NB4 (cell line): ENCODE data around the gene CCNO.

ENCODE experiments used
- DNase-seq: peaks from one replicate; pipeline ENCODE4 v3.0.0; 2010; ENCODE audit warnings: low read depth
- H3K4me3 ChIP-seq: one replicate; pipeline ENCODE4 v1.5.1; 2011; ENCODE audit warnings: mild to moderate bottlenecking, low read depth, low read length, moderate library complexity
- CTCF ChIP-seq: IDR thresholded peaks from one replicate; pipeline ENCODE4 v1.5.1; 2012; ENCODE audit warnings: low read depth, low read length
- MYC ChIP-seq: IDR thresholded peaks from 2 replicates; pipeline ENCODE4 v1.6.1; 2011; ENCODE audit warnings: low read depth, low read length
- POLR2A ChIP-seq: IDR thresholded peaks from 2 replicates; pipeline ENCODE4 v1.6.1; 2011; ENCODE audit warnings: mild to moderate bottlenecking; ENCODE audit not compliant: insufficient read length; ENCODE audit errors: extremely low read depth
- TF ChIP-seq, protein P1 (sequence below): IDR thresholded peaks from 2 replicates; pipeline ENCODE4 v1.6.1; 2011; ENCODE audit warnings: low read depth, low read length

CCNO gene

GRCh38 chr5:55250064-55250463 lies 16.7 kb upstream of the CCNO start:
- DNase-seq = no peak
- TF ChIP-seq POLR2A (no peak), MYC (no peak), CTCF (no peak)
- TF ChIP-seq, protein P1, sequence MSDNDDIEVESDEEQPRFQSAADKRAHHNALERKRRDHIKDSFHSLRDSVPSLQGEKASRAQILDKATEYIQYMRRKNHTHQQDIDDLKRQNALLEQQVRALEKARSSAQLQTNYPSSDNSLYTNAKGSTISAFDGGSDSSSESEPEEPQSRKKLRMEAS = no peak
- H3K4me3 ChIP-seq = no peak overlapping the region

- no peak for DNase-seq
- H3K4me3 ChIP-seq = no peak overlapping the region
- TF ChIP-seq MYC (no peak), CTCF (no peak), POLR2A (no peak)
- TF ChIP-seq, protein P1 = no peak
Measured at GRCh38 chr5:55241746-55242145, 8.3 kb upstream of the CCNO start.

- no peak for TF ChIP-seq POLR2A
- no peak for TF ChIP-seq MYC
- TF ChIP-seq, protein P1 = no peak
- no peak for TF ChIP-seq CTCF
- DNase-seq = no peak
Measured at GRCh38 chr5:55236800-55237199, 3.4 kb upstream of the CCNO start.

GRCh38 chr5:55234121-55234700 lies 803 bp upstream of the CCNO start:
- TF ChIP-seq POLR2A (no peak), CTCF (no peak), MYC (no peak)
- TF ChIP-seq, protein P1 = no peak
- peak overlapping the region; percentile 46 for H3K4me3 ChIP-seq
- DNase-seq = peak; percentile 27

More at GRCh38 chr5:55236800-55237199, 3.4 kb upstream of the CCNO start:
- H3K4me3 ChIP-seq = no peak overlapping the region

- no peak for DNase-seq
- TF ChIP-seq POLR2A (no peak), CTCF (no peak), MYC (no peak)
- TF ChIP-seq, protein P1 = no peak
- H3K4me3 ChIP-seq = peak overlapping the region; percentile 54
Measured at GRCh38 chr5:55232271-55232984, 980 bp downstream of the CCNO start.
